GM18499 (cell line): ENCODE data around the gene SDF4.

ENCODE experiments used
- ATAC-seq: cut with Tn5 transposase; IDR thresholded peaks from one replicate; pipeline ENCODE4 v1.9.1; 2021; ENCODE audit warnings: moderate number of reproducible peaks; ENCODE audit not compliant: insufficient read depth, unreplicated experiment

SDF4 gene

GRCh38 chr1:1230656-1231399, 973 bp downstream of the SDF4 start:
- no peak for ATAC-seq

- no peak for ATAC-seq
These were observed 2.0 kb downstream of the SDF4 start for GRCh38 chr1:1229770-1230169.

GRCh38 chr1:1228596-1229321, 3.0 kb downstream of the SDF4 start:
- no peak for ATAC-seq

- no peak for ATAC-seq
These were observed 3.6 kb downstream of the SDF4 start for GRCh38 chr1:1228187-1228586.

GRCh38 chr1:1227386-1227785, 4.4 kb downstream of the SDF4 start:
- ATAC-seq: no peak

GRCh38 chr1:1226566-1227362, 5.0 kb downstream of the SDF4 start:
- no peak for ATAC-seq

GRCh38 chr1:1225913-1226312, 5.9 kb downstream of the SDF4 start:
- ATAC-seq: no peak

- no peak for ATAC-seq
These were observed 6.5 kb downstream of the SDF4 start for GRCh38 chr1:1225238-1225845.

- no peak for ATAC-seq
These were observed 7.9 kb downstream of the SDF4 start for GRCh38 chr1:1223891-1224290.

- ATAC-seq: no peak
These were observed 8.5 kb downstream of the SDF4 start for GRCh38 chr1:1223321-1223720.

- no peak for ATAC-seq
These were observed 9.1 kb downstream of the SDF4 start for GRCh38 chr1:1222575-1223225.

GRCh38 chr1:1221887-1222574, 9.8 kb downstream of the SDF4 start:
- ATAC-seq: no peak

GRCh38 chr1:1220197-1220596, 11.6 kb downstream of the SDF4 start:
- ATAC-seq: no peak

- ATAC-seq: no peak
These were observed 12.5 kb downstream of the SDF4 start for GRCh38 chr1:1219341-1219740.

- no peak for ATAC-seq
These were observed 13.1 kb downstream of the SDF4 start for GRCh38 chr1:1218524-1219200.

GRCh38 chr1:1217621-1218523, 13.9 kb downstream of the SDF4 start:
- ATAC-seq: no peak

GRCh38 chr1:1216770-1217620, 14.8 kb downstream of the SDF4 start:
- ATAC-seq: no peak
